GM18873 (cell line): ENCODE results near the gene DDX50.
"Not testable (repeated sequence)": the region's sequence is repeated elsewhere in the genome, so short reads cannot be mapped to it uniquely, and the experiment has no call there.

Experiments
- ATAC-seq: cut with Tn5 transposase; IDR thresholded peaks from one replicate; pipeline ENCODE4 v1.9.1; 2021; ENCODE audit warnings: mild to moderate bottlenecking, moderate library complexity, moderate number of reproducible peaks; ENCODE audit not compliant: unreplicated experiment, low FRiP score

DDX50 gene, protein sequence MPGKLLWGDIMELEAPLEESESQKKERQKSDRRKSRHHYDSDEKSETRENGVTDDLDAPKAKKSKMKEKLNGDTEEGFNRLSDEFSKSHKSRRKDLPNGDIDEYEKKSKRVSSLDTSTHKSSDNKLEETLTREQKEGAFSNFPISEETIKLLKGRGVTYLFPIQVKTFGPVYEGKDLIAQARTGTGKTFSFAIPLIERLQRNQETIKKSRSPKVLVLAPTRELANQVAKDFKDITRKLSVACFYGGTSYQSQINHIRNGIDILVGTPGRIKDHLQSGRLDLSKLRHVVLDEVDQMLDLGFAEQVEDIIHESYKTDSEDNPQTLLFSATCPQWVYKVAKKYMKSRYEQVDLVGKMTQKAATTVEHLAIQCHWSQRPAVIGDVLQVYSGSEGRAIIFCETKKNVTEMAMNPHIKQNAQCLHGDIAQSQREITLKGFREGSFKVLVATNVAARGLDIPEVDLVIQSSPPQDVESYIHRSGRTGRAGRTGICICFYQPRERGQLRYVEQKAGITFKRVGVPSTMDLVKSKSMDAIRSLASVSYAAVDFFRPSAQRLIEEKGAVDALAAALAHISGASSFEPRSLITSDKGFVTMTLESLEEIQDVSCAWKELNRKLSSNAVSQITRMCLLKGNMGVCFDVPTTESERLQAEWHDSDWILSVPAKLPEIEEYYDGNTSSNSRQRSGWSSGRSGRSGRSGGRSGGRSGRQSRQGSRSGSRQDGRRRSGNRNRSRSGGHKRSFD

DNA sequence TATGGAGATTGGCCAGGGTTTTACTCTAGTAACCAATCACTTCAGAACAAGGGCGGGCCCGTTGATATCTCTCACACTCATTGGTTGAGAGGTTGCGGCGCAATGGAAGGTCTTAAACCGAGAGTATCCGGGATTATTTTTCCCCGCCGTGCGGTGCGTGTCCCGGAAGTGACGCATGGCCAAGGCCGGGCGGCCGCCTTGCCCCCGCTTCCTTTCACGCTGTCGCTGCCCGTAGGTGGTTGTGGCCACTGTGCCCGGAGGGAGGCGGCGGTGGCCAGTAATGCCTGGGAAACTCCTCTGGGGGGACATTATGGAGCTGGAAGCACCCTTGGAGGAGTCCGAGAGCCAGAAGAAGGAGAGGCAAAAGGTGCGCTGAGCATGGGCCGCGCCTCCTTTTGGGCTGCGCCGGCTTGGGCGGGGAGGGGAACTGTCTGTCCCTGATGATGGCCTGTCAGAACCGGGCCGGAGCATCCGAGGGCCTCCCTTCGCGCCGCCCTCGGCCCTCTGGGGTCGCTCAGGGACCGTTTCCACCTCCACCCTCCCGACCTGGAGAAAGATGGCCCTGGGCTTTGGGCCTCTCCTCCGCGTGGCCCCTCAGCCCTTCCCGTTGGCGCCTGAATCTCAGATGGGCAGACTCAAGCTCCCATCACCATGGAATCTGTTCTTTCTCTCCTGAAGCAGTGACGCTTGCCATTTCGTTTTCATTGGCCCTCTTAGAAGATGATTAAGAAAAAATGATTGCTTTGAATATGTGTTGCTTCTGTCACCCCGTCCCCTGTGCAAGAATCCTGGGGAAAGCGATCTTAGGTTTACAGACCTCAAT, at the start of gene DDX50:
DDX50 (plus strand) TSS at position 211 of the 823 bp plus-strand sequence; CDS start at position 281, 70 bp downstream.
- peak; percentile 97 for ATAC-seq

DNA sequence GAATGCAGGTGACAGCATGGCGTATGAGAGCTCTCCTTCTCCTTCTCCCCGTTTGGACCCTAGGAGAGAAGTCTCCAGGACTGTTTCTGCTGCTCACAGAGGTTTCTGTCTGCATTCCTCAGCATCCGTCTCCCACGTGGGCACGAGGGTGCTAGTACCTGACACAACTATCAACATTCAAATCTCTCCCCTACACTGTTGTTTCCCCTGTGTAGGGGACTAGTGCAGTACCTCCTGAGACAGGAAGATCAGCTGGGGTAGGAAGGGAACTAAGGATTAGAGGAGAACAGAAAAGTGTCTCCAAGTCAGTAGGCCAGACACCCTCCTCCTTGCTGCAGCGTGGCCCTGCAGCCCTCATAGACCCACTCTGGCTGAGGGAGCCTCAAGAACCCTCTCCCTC, 44.8 kb upstream of the DDX50 start:
- no peak for ATAC-seq

DNA sequence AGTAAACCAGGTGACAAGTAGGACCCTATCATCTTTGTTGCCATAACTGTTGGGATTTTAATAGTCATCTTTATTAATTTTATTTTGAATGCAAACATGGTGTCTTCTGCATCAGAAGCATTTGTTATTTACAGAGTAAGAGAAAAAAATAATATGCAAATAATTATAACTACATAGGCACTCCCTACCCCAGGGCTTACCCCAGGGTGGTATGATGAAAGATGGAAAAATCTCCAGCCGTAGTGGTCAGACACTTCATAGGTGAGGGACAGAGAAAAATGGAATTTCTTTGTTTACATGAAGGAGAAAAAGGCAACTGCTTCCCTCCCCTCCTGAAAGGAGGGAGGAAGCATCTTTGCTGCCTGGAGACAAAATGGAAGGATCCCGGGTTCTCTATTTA, 44.1 kb upstream of the DDX50 start:
- no peak for ATAC-seq

DNA sequence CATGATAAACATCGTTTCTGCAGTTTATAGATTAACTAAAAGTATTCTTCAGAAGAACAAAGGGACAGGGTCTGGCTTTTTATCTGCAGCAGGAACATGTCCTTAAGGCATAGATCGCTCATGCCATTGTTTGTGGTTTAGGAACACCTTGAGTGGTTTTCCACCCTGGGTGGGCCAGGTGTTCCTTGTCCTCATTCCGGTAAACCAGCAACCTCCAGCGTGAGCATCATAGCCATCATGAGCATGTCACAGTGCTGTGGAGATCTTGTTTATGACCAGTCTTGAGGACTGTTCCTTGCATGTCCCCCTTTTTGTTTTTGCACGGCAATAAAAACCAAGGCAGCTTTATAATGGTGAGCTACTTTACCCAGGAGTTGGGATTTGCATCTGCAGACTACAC, 39.9 kb upstream of the DDX50 start:
- no peak for ATAC-seq

DNA sequence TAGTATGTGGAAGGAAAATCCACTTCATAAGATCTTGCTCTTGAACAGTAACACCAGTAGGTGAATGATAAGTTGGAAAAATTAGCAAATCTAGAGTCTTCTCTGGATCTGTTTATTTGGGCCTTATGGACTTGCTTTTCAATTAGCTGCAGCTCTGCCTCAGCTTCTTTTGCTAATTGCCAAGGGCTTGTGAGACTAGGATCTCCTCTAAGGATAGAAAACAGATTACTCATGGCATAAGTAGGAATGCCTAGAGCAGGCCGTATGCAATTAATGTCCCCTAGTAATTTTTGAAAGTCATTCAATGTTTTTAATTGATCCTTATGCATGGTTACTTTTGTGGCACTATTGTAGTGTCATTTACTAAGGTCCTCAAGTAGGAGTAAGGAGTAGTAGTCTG, 36.5 kb upstream of the DDX50 start:
- ATAC-seq = no peak

DNA sequence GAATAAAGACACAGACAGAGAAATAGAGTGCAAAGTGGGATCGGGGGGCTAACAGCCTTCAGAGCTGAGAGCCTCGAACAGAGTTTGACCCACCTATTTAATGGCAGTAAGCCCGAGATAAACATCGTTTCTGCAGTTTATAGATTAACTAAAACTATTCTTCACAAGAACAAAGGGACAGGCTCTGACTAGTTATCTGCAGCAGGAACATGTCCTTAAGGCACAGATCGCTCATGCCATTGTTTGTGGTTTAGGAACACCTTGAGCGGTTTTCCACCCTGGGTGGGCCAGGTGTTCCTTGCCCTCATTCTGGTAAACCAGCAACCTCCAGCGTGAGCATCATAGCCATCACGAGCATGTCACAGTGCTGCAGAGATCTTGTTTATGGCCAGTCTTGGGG, 32.9 kb upstream of the DDX50 start:
- not testable (repeated sequence) for ATAC-seq

DNA sequence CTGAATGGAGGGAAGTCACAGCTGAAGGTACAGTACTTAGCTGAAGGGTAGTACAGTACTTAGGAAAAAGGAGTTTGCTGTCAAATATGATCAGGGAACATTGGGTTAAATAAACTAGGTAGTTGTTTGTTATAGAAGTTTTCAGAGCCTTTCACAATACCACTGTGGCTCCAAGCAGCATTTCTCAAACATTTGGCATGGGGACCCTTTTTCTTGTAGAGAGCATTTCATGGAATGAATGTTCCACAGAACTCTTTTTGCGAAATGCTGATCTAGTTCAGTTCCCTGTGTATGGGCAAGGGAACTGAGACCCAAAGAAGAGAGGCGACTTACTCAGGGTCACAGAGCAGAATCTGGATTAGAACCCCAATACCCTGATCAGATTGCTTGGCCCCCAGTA, 31.5 kb upstream of the DDX50 start:
- ATAC-seq = no peak

DNA sequence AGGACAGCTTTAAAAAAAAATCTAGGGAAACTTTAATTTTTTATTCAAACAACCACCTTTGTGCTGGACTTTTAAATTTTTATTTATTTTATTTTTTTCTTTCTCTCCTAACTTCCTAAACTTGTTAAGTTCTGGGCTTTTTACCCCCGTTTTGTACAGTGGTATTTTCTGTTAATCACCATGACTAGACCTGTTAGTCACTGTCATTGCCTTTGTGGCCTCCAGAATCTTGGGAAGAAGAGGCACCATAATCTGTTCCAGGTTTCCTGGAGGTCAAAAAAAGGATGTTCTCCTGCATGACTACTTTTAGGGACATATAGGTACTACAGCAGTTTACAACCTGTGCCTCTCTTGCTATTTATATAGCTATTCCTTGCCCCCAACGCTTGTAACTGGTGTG, 31.1 kb upstream of the DDX50 start:
- no peak for ATAC-seq

DNA sequence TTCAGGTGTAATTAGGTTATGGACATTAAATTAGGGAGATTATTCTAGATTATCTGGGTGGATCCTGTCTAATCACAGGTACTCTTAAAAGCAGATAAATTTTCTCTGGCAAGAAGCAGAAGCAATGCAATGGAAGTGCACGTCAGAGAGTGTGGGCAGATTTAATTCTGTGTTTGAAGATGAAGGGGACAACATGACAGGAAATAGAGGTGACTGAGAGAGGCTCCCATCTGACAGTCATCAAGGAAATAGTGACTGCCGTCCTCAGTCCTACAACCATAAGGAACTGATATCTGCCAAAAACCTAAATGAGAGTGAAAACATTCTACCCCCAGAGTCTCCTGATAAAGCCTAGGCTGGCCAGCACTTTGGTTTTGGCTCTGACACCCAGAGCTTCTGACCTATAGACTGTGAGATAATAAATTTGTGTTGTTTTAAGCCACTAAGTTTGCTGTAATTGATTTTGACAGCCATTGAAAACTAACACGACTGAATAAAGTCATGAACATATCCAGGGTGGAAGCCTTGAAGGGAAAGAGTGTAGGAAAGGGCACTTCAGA, 30.5 kb upstream of the DDX50 start:
- ATAC-seq = no peak

DNA sequence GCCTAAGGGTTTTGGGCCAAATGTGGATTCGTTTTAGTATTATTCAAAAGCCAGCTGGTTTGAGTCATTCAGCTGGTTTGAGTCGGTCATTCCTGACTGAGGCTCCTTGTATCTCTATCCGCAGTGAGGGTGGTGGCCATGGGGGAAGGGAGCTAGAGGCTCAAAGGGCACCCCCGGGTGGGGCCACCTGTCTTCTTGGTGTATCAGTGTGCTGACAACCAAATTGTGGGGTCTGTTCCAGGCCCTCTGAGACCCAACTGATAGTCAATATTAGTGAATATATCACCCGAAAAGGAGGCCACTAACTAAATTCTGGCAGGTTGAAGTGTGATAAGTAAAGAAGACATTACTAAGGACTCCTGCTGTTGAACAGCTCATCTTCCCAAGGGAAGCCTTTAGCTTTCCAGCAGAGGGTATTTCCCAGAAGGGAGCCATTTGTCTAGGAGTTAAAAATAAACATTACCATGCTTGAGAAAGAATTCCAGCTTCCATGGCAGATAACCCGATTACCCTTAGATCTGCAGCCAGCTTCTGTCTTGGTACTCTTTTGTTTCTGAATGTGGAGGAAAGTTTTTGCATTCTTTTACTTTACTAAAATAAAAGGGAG, 29.9 kb upstream of the DDX50 start:
- no peak for ATAC-seq

DNA sequence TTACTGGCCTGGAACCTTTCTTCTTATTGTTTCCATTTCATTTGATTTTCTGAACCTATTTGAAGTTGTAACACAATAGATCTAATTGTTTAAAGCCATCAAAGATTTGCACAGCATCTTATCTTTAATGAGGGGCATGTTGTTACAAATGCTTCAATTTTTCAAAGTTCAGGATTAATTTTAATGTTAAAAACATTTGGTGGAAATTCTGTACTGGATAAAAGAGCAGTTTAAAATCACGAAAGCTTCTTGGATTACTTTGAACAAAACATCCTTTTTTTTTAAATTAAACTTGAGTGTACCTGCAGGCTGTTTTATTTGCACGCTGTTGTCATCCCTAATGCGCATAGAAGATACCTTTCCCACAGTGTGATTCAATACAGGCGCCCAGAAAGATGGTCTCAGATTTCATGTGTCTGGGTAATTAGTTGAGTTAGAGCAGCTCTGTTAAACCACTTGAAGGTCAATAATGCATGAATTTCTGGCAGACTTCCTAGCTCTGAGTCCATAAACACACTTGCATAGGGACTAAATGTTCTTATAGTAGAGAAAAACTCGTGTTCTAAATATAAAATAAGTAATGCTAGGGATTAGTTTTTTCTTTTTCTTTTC, 29.3 kb upstream of the DDX50 start:
- no peak for ATAC-seq

DNA sequence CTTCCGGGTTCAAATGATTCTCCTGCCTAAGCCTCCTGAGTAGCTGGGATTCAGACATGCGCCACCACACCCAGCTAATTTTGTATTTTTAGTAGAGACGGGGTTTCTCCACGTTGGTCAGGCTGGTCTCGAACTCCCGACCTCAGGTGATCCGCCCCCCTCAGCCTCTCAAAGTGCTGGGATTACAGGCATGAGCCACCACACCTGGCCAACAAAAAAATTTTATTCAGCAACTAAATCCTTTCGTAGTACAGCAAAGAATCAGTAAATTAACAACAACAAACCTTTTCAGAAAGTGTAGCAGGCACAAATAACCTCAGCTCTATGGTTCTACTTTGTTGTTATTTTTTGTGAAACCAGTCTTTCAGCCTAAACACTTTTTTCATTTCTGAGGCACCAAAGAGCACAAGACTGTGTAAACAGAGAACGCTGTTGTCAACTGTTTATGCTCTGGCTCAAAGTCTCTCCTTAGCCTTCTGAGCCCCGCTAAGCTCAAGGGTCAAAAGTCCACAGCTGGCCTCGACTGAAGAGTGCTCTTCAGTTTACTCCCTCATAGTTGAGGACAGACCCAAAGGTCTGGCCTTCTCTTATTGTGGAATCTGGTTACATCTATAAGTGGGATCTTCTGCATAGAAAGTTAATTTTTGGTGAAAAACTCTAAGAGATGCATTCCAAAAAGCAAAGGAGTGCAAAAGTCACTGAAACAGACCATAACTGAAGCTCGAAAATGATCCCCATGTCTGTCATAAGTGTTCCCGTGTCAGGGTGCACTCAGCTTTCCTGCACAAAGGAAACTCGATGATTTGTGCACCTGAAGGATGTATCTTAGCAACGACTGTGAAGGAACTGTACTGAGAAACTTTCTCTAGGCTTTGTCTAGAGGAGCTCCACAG, 24.6 kb upstream of the DDX50 start:
- ATAC-seq = no peak

DNA sequence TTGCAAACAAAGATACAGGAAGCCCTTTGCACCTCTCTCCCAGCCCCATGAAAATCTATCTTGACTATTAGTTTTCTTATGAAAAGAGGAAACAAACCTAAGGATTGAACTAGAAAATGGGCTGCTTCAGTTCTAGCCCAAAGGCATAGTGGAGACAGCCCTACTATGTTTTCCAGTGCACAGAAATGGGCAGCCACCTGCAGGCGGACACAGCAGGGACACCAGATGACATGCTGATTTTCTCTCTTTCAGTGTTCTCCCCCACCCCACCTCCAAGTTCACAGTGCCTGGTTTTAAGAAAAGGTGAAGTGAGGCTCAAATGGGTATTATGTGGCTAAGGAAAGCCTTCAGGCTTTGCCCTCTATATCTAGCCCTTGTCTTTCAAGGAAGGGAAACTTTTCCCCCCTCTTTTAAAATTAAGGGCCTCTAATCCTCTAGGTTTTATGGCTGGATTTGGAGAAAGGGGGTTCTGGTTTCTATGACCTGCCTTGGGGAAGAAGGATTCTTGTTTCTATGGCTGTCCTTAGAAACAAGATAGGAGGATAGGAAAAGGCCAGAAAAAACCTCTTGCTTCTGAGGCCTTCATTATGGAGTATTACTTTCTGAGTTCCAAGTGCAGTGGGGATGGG, 23.5 kb upstream of the DDX50 start:
- no peak for ATAC-seq

DNA sequence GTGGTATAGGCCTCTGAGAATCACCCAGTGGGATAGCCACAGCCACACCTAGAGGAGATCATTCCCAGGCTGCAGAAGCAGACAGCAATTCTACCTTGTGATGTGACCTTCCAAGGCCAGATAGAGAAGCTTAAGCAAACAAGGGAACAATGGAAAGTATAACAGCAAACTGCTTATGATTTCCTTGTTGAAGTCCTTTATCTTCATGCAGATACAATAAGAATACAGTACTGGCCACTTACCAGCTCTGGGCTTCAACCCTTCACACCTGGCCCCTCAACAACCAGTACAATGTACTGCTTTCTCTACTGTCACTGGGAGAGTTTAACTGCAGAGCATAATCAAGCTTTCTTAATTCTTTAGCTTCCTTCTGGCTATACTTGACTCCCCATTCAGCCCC, 22.6 kb upstream of the DDX50 start:
- ATAC-seq = no peak

DNA sequence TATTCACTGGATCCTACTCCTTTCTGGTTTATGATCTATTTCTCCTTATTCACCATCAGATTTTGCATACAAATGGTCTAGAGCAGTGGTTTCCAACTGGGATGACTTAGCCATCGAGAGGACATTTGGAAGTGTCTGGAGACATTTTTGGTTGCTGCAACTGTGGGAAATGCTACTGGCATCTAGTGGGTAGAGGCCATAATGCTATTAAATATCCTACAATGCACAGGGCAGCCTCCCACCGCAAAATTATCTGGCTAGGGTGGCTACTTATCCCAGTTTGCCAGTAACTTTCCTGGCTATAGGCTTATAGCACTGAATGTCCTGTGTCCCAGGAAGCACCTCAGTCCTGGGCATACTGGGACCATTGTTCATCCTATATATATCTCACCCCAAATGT, 21.5 kb upstream of the DDX50 start:
- no peak for ATAC-seq

DNA sequence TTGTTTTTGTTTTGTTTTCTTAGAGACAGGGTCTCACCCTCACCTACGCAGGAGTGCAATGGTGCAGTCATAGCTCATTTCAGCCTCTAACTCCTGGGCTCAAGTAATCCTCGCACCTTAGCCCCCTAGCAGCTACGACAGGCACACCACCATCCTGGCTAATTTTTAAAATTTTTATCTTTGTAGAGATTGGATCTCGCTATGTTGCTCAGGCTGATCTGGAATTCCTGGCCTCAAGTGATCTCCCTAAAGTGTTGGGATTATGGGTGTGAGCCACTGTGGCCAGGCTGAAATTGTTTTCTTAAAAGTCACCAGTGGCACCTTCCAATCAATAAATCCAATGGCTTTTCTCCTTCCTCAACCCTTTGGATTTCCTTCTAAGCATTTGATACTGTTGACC, 20.9 kb upstream of the DDX50 start:
- no peak for ATAC-seq

DNA sequence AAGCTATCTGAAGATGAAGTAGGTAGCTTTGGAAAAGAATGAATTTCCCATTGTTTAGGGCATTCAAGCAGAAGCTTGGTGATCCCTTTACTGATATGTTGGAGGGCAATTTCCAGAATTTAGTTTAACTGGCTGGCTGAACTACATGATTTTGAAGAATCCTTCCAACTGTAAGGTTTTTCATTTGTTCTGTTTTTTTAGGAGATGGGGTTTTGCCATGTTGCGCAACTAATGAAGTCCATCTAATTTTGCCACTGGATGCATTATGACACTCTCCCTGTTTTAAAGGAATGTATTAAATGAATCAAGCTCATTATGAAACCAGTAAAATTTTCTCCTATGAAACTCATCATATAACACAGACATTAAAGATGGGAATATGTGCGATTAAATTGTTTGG, 6.1 kb upstream of the DDX50 start:
- ATAC-seq = no peak

DNA sequence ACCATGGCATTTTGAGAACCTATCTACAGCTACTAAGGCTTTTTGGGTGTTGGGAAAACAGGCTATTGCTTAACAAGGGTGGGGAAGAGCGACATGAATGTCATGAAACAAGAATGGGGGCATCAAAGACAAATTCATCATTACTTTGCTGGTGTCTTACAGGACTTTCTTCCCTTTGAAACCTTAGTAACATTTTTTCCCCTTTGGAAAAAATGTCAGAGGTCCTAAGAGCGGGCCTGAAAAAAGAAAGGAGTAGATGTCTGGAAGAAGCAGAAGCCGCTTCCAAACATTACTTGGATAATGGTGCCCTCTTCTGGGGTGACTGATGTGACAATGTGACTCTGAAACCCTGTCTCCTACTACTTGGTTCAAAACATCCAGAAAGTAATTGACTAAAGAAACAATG, 3.8 kb upstream of the DDX50 start:
- no peak for ATAC-seq
